GM19324 (cell line): ENCODE measurements around the gene ELP4.

Source experiments
- ATAC-seq: cut with Tn5 transposase; IDR thresholded peaks from one replicate; pipeline ENCODE4 v1.9.1; 2021; ENCODE audit warnings: mild to moderate bottlenecking, moderate library complexity; ENCODE audit not compliant: unreplicated experiment, low FRiP score

Gene ELP4

DNA sequence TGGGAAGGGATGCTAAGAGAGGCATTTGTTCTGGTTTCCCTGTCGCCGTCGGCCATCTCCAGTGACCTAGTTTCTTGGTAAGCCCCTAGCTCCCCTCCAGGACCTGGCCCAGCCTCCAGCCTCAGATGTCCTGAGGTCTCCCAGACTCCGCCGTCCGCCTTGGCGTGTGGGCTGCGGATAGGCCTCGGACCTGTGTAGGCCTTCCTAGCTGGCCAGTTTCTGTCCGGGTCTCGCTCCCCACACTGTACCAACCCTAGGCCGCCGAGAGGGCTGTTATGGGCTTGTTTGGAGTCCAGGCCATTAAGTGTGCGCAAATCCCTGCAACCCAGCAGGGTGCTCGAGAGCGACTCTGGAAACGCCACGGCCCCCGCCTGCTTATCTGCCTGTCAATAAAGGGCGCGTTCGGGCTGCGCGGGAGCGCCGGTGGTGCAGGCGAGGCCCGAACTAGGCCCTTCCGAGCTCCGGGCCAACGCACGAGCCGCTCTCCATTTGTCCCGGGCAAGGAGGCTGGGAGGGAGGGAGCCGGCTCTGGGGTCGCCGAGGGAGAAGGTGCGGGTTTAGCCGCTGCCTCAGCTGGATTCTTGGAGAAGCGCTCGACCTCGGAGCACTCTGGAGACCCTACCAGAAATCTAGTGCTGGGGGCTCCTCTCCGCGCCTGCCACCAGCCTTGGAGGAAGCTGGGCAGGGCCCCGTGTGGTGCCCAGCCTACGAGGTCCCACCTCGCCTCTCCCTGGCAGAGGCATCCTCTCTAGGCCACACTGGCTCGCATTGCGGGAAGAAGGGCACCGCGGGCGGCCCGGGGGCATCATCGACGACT, 310.3 kb downstream of the ELP4 start:
- no peak for ATAC-seq

- no peak for ATAC-seq
Observed at GRCh38 chr11:31820438-31820818, 310.9 kb downstream of the ELP4 start.

DNA sequence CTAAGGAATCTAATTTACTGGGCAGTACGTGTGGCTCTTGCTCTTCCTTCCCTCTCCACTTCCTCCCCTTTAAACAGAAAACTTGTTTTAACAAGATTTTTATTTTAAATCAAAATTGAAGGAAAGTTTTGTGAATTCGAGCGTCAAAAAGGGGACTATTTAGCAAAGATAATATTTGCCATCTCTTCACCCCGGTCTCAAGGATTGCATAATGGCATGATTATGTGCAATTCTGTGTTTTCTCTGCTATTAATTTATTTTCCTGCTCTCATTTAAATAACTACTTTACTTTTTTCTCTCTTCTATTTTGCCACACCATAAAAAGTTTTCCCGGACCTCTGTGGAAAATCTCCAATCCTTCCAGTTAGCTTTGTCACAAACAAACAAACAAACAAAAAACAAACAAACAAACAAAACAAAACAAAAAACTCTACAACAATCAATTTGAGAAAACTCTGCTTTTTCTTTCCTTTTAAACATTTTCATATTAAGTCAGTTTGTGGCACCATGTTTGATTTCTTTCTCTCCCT, 311.7 kb downstream of the ELP4 start:
- no peak for ATAC-seq

GRCh38 chr11:31821766-31822165, 312.2 kb downstream of the ELP4 start:
- ATAC-seq: no peak

GRCh38 chr11:31822175-31822926, 312.8 kb downstream of the ELP4 start:
- no peak for ATAC-seq

- no peak for ATAC-seq
Observed at GRCh38 chr11:31822927-31823643, 313.5 kb downstream of the ELP4 start.

DNA sequence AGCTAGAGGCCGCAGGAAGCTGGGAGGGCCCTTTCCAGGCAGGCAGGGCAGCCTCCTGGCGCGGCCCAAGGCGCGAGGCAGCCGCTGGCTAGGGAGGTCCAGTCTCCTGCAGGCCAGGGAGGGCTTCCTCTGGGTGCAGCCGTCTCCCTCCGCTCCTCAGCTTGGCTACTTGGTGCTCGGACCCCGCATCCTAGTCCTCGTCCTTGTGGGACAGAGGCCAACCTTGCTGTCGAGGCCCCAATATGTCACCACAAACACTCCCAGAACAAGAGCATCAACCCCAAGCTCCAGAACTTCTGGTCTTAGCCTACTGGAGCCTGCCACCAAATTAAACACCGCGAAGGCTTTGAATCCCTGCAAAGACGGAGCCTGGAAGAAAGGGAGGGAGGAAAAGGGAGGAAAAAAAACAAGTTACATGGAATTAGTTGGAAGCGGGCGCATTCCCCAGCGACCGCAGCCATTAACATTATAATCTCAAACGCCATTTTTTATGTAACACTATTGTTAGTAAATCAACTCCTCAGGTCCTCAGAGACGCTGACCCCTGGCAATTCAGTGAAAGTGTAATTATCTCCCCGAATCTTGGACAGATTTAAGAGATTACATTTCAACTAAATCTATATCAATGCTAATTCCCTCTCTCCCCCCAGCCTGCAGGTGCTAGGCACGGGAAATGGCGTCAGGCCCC, 314.2 kb downstream of the ELP4 start:
- ATAC-seq: no peak

DNA sequence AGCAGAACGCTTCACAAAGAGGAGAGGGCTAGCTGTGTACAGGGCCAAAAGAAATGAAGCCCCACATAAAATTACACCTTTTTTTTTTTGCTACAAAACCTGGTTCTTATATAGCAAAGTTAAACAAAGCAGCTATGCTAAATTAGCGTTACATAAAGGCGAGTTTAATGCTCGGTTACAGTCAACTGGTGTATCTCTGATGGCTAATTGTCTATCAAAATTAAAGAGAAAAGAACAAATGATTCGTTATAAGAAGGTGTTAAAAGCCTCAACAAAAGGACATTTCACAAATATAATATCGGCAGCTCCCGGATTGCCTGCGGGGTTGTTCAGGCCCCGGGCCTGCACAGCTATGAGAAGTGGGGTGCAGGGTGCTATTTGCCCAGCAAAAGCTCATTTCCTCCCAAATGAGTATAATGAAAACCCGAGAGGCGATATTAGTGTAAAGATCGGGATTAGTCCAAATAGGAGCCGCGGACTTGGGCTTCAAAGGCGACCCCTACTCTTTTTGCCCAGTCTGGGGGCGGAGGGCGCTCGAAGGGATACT, 314.8 kb downstream of the ELP4 start:
- ATAC-seq: no peak

DNA sequence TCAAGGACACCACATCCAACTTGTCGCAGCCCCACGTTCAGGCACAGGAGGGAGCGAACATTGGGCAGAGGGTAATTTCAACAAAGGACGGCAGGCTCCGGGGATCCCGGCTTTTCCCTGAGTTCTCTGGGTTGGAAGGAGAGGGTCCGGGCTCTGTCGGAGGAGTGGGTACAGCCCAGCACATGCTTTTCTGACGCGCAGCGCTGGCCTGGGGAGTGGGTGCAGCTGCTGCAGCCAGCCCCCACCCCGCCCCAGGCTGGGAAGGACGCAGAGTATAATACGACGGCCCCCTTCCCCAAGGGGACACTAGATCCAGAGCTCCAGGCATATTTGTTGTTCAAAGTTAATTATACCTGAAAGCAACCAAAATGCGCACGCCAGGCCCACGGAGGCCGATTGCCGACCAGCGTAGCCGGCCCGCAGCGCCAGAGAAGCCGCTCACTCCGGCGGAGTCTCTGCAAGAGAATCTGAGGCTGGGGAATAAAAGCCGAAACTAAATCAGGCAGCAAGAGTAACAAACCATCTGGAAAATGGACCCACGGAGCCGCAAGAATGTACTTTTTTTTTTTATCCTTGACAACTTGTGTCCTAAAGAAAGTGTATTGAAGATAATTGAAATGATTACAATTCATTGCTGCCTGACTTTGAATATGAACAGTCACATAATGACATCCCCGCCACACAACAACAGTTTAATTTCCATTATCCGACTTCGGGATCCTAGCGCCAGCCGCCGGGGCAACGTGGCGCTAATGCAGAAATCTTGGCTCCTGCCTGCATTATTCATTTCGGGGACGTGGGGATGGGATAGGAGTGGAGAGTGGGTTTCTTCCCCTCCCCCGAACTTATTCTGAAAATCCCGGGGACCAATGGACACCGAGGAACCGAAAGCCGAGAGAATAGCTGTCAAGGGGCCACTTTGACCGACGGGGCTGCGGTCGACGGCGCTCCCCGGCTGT, 315.6 kb downstream of the ELP4 start:
- ATAC-seq: no peak

DNA sequence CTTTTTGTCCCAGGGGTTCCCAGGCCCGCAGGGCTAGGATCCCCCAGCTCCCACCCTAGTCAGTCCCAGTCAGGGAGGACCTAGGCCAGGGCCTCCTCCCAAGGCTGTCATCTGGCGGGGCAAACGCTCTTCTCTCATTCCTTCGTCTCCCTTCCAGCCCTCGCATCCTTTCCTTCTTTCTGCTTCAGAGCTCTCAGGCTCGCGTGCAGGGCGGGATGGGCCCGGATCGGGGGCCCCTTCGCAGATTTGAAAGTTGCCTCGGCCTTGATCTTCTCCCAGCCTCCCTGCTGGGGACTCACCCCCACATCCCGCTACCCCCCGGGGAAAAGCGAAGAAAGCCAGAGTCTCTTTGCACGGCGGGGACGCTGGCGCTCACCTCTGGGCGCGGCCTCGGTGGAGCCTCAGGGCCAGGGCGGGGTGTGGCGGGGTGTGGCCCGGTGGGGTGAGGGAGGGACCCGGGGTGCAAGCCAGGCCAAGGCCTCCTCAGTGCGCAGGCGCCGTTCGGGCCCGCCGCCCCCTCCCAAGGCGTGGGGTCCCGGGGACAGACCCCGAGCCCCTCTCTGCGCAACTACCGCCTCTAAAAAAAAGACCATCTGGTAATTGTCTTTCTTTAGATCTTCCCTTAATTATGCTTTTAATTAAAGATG, 316.4 kb downstream of the ELP4 start:
- ATAC-seq: no peak

DNA sequence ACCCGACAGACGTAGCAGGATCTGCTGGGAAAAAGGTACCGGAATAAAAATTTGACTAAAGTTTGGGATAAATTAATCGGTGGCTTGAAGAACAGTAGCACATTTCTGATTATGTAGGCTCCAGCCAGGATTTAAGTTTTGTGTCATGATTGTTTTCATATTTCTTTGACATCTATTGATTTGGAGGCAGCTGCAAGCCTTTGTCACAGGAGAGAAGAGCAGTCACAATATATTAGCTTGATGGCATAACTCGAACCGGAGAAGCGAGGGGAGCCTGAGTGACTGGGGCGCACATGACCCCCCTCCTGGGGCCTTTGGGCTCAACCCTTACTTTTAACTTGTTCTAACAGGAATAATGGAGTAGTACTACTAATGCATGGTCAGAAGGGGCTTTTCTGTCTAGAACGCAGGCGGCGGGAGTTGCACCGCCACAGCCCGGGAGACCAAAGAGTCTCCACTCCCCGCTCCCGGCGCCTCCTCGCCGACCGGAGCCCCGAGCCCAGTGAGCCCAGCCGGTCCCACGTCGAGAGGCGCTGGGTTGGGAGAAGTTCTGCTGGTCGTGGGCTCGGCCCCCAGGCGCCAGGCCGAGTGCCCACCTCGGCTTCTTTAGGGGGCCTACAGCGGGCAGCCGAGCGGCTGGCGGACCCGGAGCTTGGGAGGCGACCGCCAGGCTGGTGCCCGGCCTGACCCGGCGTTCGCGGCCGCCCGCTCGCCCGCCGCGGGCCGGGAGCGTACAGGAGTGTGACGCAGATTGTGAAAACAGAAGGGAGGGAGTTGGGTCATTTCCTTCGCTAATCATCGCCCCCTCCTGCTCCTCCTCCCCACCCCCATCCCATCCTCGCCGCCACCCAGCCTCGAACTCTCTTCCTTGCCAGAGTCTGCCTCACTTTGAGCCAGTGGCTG, 317.2 kb downstream of the ELP4 start:
- no peak for ATAC-seq

GRCh38 chr11:31827455-31828206, 318.1 kb downstream of the ELP4 start:
- no peak for ATAC-seq

- no peak for ATAC-seq
Observed at GRCh38 chr11:31828217-31828616, 318.6 kb downstream of the ELP4 start.

DNA sequence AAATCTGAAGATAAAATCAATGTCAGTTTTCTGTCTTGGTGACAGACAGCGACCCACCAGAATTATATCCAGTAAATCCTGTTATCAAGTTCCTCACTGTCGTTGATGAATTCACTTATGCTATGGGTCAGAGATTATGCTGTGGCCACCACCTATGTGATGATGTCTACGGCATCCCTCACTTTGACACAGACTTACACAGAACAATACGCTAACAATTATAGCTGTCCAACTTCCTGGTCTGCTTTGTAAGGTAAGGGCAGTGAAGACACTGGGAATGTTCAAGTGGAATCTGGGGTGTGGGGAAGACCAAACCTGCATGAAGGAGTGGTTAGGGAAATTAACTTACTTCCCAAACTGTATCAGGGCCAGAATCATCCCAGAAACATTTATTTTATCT, 320.8 kb downstream of the ELP4 start:
- no peak for ATAC-seq

- ATAC-seq: no peak
Observed at GRCh38 chr11:31834237-31834636, 324.7 kb downstream of the ELP4 start.
